ENCODE measurements around the gene FRMPD1. TPM values are rescaled to one million over a fixed set of nuclear protein-coding genes. Genes with fewer than 3 reads are reported as not detected.
"Not testable (repeated sequence)": the region's sequence is repeated elsewhere in the genome, so short reads cannot be mapped to it uniquely, and the experiment has no call there.

The FRMPD1 gene
- total RNA-seq, 2 experiments from 2014 or later = not detected

DNA sequence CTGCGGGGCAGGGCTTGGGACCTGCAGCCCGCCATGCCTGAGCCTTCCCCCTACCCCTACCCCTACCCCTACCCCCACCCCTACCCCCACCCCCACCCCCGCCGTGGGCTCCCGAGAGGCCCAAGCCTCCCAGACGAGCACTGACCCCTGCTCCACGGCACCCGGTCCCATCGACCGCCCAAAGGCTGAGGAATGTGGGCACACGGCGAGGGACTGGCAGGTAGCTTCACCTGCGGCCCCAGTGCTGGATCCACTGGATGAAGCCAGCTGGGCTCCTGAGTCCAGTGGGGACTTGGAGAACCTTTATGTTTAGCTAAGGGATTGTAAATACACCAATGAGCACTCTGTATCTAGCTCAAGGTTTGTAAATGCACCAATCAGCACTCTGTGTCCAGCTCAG is 101.4 kb downstream of the FRMPD1 start:
- POLR2A ChIA-PET = interaction anchor here (1.1 kb wide), 1 partner anchor 151 kb away, joined by 3 read pairs; no protein-coding TSS in a partner anchor
- H3K4me1 Mint-ChIP-seq (ENCODE audit: low read depth) = peaks cover 23% of the 10 kb centered on the region
- H3K4me3 Mint-ChIP-seq, H3K36me3 Mint-ChIP-seq, H3K9me3 Mint-ChIP-seq, H3K27me3 Mint-ChIP-seq, H3K27ac Mint-ChIP-seq, CTCF ChIA-PET, DNase-seq: not testable (repeated sequence)
- intact Hi-C loops (cut with micrococcal nuclease) = loop anchor here (10.0 kb wide), 4 partner anchors 157 to 1177 kb away; partner anchors contain the start of genes MELK, POLR1E, SHB and TOMM5

DNA sequence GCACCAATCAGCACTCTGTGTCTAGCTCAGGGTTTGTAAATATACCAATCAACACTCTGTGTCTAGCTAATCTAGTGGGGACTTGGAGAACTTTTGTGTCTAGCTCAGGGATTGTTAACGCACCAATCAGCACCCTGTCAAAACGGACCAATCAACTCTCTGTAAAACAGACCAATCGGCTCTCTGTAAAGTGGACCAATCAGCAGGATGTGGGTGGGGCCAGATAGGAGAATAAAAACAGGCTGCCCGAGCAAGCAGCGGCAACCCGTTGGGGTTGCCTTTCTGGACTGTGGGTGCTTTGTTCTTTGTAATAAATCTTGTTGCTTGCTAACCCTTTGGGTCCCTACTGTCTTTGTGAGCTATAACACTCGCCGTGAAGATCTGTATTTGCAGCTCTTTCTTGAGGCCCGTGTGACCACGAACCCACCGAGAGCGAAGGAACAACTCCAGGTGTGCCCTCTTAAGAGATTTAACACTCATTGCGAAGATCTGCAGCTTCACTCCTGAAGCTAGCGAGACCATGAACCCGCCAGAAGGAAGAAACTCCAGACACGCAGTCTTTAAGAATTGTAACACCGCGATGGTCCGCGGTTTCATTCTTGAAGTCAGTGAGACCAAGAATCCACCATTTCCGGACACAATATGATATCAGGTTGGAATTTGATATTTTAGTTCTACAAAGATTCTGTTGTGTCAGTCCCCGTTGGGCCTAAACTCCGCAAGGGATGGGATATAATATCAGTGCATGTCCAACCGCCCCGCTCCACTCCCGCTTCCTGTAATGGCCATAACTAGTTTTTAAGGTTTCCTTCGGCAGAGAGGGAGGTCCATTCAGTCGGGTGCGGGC is 102.1 kb downstream of the FRMPD1 start:
- DNase-seq = peak; percentile 30
- H3K9me3 Mint-ChIP-seq = no peaks in the 10 kb centered on the region
- ChIA-PET CTCF (no interaction called here), POLR2A (interaction anchor here (1.1 to 1.6 kb wide), 2 partner anchors 32 to 150 kb away, joined by 3 to 4 read pairs; partner anchors contain the start of gene EXOSC3)
- H3K36me3 Mint-ChIP-seq = no peaks in the 10 kb centered on the region
- peak overlapping the region; percentile 88 for H3K27ac Mint-ChIP-seq
- no peaks in the 10 kb centered on the region for H3K27me3 Mint-ChIP-seq
- peaks cover 23% of the 10 kb centered on the region for H3K4me1 Mint-ChIP-seq (ENCODE audit: low read depth)
- intact Hi-C loops (cut with micrococcal nuclease) = loop anchor here (1.0 to 10.0 kb wide), 7 partner anchors 32 to 1178 kb away; partner anchors contain the start of genes DCAF10, EXOSC3, MELK and POLR1E
- peak overlapping the region; percentile 96 for H3K4me3 Mint-ChIP-seq

DNA sequence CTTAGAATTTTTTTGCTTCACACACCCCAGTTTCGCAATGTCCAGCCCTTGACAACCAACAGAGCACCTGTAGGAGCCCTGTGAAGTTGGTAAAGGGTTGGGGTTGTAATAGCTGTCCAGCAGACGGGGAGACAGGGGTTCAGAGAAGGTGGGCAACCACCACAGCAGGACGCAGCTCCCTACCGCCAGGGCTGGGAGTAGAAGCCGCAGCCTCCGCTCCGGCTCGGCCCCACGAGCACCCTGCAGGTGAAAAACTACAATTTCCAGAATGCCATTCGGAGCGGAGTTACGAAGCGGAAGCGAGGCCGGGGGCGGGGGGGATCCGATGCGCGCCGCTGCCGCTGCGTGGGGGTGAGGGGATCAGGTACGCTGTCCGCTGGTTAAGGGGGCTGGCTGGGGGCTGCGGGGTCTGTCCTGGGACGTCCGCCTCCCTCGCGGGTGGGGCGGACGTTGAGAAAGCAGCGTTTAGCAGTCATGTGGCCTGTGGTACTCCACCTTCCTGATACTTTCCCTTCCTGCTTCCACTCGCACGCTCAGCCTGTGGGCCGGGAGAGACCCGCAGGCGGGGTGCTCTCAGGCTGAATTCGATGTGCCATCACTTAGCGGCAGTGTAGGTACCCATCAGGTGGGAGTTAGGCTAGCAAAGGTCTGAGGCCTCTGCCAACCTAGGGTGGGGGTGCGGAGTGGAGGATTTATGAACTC is 102.9 kb downstream of the FRMPD1 start, which contains the start of gene TRMT10B:
TSS of gene TRMT10B (plus strand) at position 317 of the 702 bp plus-strand sequence. CDS start 8,127 bp downstream, outside the sequence.
- intact Hi-C loops (cut with micrococcal nuclease) = loop anchor here (1.0 to 10.0 kb wide), 7 partner anchors 32 to 1179 kb away; partner anchors contain the start of genes DCAF10, EXOSC3, MELK and POLR1E
- H3K36me3 Mint-ChIP-seq = no peaks in the 10 kb centered on the region
- ChIA-PET CTCF (no interaction called here), POLR2A (interaction anchor here (1.6 kb wide), 1 partner anchor 31 kb away, joined by 4 read pairs; the partner anchor contains the start of gene EXOSC3)
- H3K4me1 Mint-ChIP-seq (ENCODE audit: low read depth) = peaks cover 23% of the 10 kb centered on the region
- peak within 1 kb of the TSS; percentile 96 for H3K4me3 Mint-ChIP-seq
- no peaks in the 10 kb centered on the region for H3K9me3 Mint-ChIP-seq
- no peaks in the 10 kb centered on the region for H3K27me3 Mint-ChIP-seq
- peak within 1 kb of the TSS; percentile 88 for H3K27ac Mint-ChIP-seq
- DNase-seq = peak; percentile 83

DNA sequence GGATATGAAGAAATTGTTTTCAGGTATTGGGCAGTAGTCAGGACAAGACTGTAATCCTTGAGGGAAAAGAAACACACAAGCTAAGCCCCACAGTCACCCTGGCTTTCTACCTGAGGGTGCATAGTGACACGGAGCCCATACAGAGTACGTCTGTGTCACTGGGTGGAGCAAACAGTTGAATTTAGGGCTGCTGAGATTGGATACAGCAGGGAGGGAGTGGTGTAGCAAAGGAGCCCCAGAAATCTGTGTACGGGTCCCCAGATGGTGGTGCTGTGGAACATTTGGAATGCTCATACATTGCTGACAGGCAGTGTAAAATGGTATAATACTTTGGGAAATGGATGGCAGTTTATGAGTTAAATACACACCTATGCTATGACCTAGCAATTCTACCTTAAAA is 108.0 kb downstream of the FRMPD1 start:
- intact Hi-C loops (cut with micrococcal nuclease) = loop anchor here (10.0 kb wide), 4 partner anchors 164 to 1184 kb away; partner anchors contain the start of genes MELK, POLR1E, SHB and TOMM5
- Mint-ChIP-seq H3K4me1 (ENCODE audit: low read depth) (peaks cover 22% of the 10 kb centered on the region), H3K4me3 (no peak overlapping the region), H3K36me3 (peaks cover 7% of the 10 kb centered on the region), H3K27me3 (no peaks in the 10 kb centered on the region), H3K9me3 (no peaks in the 10 kb centered on the region), H3K27ac (no peak overlapping the region)
- DNase-seq = no peak
- POLR2A ChIA-PET = no interaction called here
- CTCF ChIA-PET = interaction anchor here (1.1 kb wide), 1 partner anchor 12 kb away, joined by 3 read pairs; no protein-coding TSS in a partner anchor

DNA sequence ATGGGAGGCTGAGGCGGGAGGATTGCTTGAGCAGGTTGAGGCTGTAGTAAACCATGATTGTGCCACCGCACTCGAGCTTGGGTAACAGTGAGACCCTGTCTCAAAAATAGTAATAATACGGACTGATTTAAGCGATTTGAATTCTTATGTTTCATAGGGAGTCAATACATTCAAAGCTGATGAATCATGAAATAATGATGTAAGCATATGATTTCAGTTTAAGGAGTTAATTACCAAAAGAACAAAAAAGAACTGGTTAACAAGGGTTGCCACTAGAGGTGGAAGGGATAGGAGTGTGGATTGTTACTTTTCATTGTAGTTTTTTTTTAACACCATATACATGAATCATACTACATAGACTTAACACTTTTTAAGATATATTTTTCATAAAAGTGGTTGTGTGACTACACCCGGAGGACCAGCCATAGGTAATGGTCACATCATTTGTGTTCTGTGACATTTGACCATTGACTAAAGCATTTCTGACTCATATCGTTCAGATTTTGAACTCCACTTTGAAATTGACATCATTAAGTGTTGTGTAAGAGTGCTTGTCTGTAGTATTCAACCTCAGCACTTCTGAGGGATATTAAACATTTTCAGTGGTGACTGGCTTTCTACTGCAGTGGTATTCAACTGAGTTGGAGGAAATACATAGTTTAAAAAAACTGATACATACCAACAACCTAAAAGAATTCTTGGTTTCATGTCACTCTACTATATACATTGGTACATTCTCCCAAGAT is 109.8 kb downstream of the FRMPD1 start:
- no peaks in the 10 kb centered on the region for H3K9me3 Mint-ChIP-seq
- intact Hi-C loops (cut with micrococcal nuclease) = no loop called here
- CTCF ChIA-PET = no interaction called here

DNA sequence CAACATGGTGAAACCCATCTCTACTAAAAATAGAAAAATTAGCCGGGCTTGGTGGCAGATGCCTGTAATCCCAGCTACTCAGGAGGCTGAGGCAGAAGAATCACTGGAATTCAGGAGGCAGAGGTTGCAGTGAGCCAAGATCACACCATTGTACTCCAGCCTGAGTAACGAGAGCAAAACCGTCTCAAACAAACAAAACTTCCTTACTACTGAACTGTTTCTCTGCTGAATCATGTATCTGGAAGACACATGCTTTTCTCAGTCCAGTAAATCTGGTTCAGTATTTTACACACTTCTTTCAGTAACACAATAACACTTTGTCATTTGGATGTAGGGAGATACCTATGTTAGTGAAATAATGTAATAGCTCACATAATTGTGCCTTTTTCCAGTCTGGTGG is 110.8 kb downstream of the FRMPD1 start:
- Mint-ChIP-seq H3K27ac (no peak overlapping the region), H3K36me3 (peaks cover 25% of the 10 kb centered on the region), H3K4me1 (ENCODE audit: low read depth) (peaks cover 5% of the 10 kb centered on the region), H3K4me3 (no peak overlapping the region), H3K9me3 (no peaks in the 10 kb centered on the region), H3K27me3 (no peaks in the 10 kb centered on the region)
- no peak for DNase-seq
- ChIA-PET POLR2A (no interaction called here), CTCF (no interaction called here)
- intact Hi-C loops (cut with micrococcal nuclease) = no loop called here

More for the DNA sequence above, 109.8 kb downstream of the FRMPD1 start:
- peaks cover 18% of the 10 kb centered on the region for H3K36me3 Mint-ChIP-seq
- peaks cover 7% of the 10 kb centered on the region for H3K4me1 Mint-ChIP-seq (ENCODE audit: low read depth)
- no peaks in the 10 kb centered on the region for H3K27me3 Mint-ChIP-seq
- H3K4me3 Mint-ChIP-seq = no peak overlapping the region
- DNase-seq = no peak
- H3K27ac Mint-ChIP-seq = no peak overlapping the region
- POLR2A ChIA-PET = no interaction called here

DNA sequence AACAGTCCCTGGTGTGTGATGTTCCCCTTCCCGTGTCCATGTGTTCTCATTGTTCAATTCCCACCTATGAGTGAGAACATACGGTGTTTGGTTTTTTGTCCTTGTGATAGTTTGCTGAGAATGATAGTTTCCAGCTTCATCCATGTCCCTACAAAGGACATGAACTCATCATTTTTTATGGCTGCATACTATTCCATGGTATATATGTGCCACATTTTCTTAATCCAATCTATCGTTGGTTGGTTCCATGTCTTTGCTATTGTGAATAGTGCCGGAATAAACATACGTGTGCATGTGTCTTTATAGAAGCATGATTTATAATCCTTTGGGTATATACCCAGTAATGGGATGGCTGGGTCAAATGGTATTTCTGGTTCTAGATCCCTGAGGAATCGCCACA is 114.5 kb downstream of the FRMPD1 start:
- intact Hi-C loops (cut with micrococcal nuclease); H3K9me3 Mint-ChIP-seq; H3K4me1 Mint-ChIP-seq (ENCODE audit: low read depth); POLR2A ChIA-PET; H3K27me3 Mint-ChIP-seq; DNase-seq; H3K27ac Mint-ChIP-seq; CTCF ChIA-PET; H3K4me3 Mint-ChIP-seq: not testable (repeated sequence)
- H3K36me3 Mint-ChIP-seq = peaks cover 33% of the 10 kb centered on the region

DNA sequence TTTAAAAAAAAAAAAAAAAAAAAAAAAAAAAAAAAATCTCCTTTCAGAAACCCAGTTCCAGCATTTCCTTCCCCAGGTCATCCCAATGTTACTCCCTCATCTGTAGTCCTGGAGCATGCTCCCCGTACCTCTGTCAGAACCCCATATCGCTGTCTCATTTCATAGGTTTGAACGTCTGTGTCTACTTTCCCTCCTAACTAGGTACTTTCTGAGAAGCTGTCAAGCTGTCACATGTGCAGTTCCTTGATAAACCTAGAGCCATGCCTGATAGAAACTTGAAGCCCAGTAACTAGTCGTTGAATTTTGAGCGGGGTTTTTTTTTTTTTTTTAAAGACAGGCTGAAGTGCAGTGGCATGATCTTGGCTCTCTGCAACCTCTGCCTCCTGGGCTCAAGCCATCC is 118.6 kb downstream of the FRMPD1 start:
- Mint-ChIP-seq H3K9me3 (no peaks in the 10 kb centered on the region), H3K27ac (no peak overlapping the region), H3K36me3 (peaks cover 25% of the 10 kb centered on the region), H3K4me3 (no peak overlapping the region), H3K4me1 (ENCODE audit: low read depth) (no peaks in the 10 kb centered on the region), H3K27me3 (no peaks in the 10 kb centered on the region)
- intact Hi-C loops (cut with micrococcal nuclease) = no loop called here
- no peak for DNase-seq
- ChIA-PET CTCF (interaction anchor here (0.6 to 1.2 kb wide), 2 partner anchors 8 to 186 kb away, joined by 3 read pairs; no protein-coding TSS in a partner anchor), POLR2A (interaction anchor here (0.9 kb wide), 1 partner anchor 15 kb away, joined by 3 read pairs; no protein-coding TSS in a partner anchor)

DNA sequence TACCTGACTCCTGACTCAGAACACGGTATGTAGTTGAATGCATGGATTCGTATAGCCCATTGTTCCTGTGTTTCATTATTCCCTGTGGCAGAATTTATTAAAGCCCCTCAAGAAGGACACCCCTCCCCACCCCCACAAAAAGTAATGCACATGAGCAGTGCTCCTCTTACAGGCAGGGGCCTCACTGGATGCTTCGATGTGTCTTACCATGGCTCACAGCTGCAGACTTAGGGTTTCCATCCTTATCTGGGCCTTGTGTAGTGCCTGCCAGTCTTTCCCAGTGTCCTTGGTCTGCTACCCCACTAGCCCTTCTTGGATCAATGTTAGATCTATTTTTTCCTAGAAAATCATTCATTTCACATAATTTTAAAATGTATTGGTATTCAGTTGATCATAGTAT is 119.2 kb downstream of the FRMPD1 start:
- H3K9me3 Mint-ChIP-seq = no peaks in the 10 kb centered on the region
- peaks cover 25% of the 10 kb centered on the region for H3K36me3 Mint-ChIP-seq
- H3K4me3 Mint-ChIP-seq = no peak overlapping the region
- no peaks in the 10 kb centered on the region for H3K4me1 Mint-ChIP-seq (ENCODE audit: low read depth)
- no peak overlapping the region for H3K27ac Mint-ChIP-seq
- no peaks in the 10 kb centered on the region for H3K27me3 Mint-ChIP-seq
- POLR2A ChIA-PET = interaction anchor here (0.9 kb wide), 1 partner anchor 14 kb away, joined by 3 read pairs; no protein-coding TSS in a partner anchor
- CTCF ChIA-PET = interaction anchor here (0.6 to 1.2 kb wide), 3 partner anchors 8 to 187 kb away, joined by 3 read pairs; no protein-coding TSS in a partner anchor
- intact Hi-C loops (cut with micrococcal nuclease) = no loop called here
- no peak for DNase-seq

DNA sequence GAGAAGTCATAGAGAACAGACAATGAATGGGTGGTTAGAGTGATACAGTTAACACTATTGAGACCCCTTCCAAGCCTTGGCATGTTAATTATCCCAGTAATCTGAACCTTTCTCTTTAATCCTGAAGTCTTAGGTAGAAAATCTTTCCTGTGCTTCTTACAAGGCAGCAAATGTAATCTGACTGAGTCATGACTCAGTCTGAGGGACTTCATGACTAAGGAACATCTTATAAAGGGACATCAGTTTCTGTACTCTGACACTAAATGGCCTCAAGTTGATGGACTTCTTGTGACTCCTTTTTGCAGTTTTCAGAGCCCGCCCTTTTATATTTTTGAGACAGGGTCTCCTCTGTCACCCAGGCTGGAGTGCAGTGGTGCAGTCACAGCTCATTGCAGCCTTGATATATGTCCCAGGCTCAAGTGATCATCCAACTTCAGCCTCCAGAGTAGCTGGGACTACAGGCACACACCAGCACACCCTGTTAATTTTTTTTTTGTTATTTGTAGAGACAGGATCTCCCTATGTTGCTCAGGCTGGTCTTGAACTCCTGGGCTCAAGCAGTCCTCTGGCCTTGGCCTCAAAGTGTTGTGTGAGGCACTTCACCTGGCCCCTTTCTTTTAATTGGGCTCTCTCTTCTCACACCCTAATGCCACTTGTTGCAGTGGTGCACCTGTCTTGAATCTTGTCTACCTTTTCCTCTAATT is 124.6 kb downstream of the FRMPD1 start:
- CTCF ChIA-PET = no interaction called here
- Mint-ChIP-seq H3K36me3 (peaks cover 26% of the 10 kb centered on the region), H3K4me1 (ENCODE audit: low read depth) (peaks cover under 1% of the 10 kb centered on the region), H3K4me3 (no peak overlapping the region), H3K27me3 (no peaks in the 10 kb centered on the region), H3K9me3 (no peaks in the 10 kb centered on the region), H3K27ac (no peak overlapping the region)
- POLR2A ChIA-PET = no interaction called here
- intact Hi-C loops (cut with micrococcal nuclease) = no loop called here
- no peak for DNase-seq

DNA sequence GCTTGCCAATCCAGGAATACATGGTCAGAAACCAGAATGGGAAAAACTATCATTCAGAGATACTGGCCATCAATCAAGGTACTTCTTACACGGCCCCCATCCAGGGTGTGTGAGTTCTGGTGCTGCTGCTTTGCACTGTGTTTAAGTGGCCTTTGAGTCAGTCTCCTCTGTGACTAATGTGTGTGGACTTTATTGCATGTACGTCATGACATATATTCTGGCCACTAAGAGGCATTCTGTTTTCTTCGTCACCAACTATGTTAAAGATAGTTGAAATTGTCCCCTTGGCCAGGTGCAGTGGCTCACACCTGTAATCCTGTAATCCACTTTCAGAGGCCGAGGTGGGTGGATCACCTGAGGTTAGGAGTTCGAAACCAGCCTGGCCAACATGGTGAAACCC is 125.6 kb downstream of the FRMPD1 start:
- peaks cover 36% of the 10 kb centered on the region for H3K36me3 Mint-ChIP-seq
- POLR2A ChIA-PET = no interaction called here
- peaks cover 9% of the 10 kb centered on the region for H3K4me1 Mint-ChIP-seq (ENCODE audit: low read depth)
- no peaks in the 10 kb centered on the region for H3K27me3 Mint-ChIP-seq
- no peak overlapping the region for H3K27ac Mint-ChIP-seq
- H3K9me3 Mint-ChIP-seq = no peaks in the 10 kb centered on the region
- H3K4me3 Mint-ChIP-seq = no peak overlapping the region
- intact Hi-C loops (cut with micrococcal nuclease) = no loop called here
- CTCF ChIA-PET = no interaction called here
- DNase-seq = no peak
